Testis (tissue), 2 donors: ENCODE measurements around the gene SERPINB6.

ENCODE experiments used
- POLR2A ChIP-seq: fragments of 450-650 bp; IDR thresholded peaks from one replicate; pipeline ENCODE4 v1.6.1; 2017; ENCODE audit warnings: antibody characterized with exemption, mild to moderate bottlenecking, moderate library complexity
- TF ChIP-seq, protein P1 (sequence below), 3 experiments: fragments of 450-650 bp in 2 of 3; fragments of 200-600 bp in 1 of 3; sonication (generic) in 1 of 3; IDR thresholded peaks; one replicate each; pipeline ENCODE4 v1.5.1; 2016 to 2019; ENCODE audit warnings: antibody characterized with exemption in 3 of 3, mild to moderate bottlenecking in 2 of 3, moderate library complexity in 1 of 3

GRCh38 chr6:2998998-2999617 is 27.7 kb upstream of the SERPINB6 start:
- TF ChIP-seq, protein P1, sequence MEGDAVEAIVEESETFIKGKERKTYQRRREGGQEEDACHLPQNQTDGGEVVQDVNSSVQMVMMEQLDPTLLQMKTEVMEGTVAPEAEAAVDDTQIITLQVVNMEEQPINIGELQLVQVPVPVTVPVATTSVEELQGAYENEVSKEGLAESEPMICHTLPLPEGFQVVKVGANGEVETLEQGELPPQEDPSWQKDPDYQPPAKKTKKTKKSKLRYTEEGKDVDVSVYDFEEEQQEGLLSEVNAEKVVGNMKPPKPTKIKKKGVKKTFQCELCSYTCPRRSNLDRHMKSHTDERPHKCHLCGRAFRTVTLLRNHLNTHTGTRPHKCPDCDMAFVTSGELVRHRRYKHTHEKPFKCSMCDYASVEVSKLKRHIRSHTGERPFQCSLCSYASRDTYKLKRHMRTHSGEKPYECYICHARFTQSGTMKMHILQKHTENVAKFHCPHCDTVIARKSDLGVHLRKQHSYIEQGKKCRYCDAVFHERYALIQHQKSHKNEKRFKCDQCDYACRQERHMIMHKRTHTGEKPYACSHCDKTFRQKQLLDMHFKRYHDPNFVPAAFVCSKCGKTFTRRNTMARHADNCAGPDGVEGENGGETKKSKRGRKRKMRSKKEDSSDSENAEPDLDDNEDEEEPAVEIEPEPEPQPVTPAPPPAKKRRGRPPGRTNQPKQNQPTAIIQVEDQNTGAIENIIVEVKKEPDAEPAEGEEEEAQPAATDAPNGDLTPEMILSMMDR (IDR thresholded peaks at IDR 0.05): no peak
- TF ChIP-seq POLR2A: no peak
